Activated T-helper 1 cell treated with Interleukin-2 at 50 U/mL for 16 hours (primary cell): Measurements from ENCODE around the gene ITGA1.
"Not testable (repeated sequence)": the region's sequence is repeated elsewhere in the genome, so short reads cannot be mapped to it uniquely, and the experiment has no call there.

ENCODE experiments used
- DNase-seq: peaks from one replicate; pipeline ENCODE4 v3.0.0-alpha.2; 2020; ENCODE audit warnings: low read depth

Gene ITGA1

GRCh38 chr5:52802272-52802973 lies 14.7 kb downstream of the ITGA1 start:
- no peak for DNase-seq

- DNase-seq, result no peak
These were observed 15.2 kb downstream of the ITGA1 start for GRCh38 chr5:52802974-52803336.

- no peak for DNase-seq
These were observed 16.7 kb downstream of the ITGA1 start for GRCh38 chr5:52804387-52804791.

- no peak for DNase-seq
These were observed 17.3 kb downstream of the ITGA1 start for GRCh38 chr5:52804981-52805380.

GRCh38 chr5:52805615-52806014 lies 17.9 kb downstream of the ITGA1 start:
- no peak for DNase-seq

GRCh38 chr5:52807037-52807436 lies 19.3 kb downstream of the ITGA1 start:
- DNase-seq, result no peak

GRCh38 chr5:52807723-52808122 lies 20.0 kb downstream of the ITGA1 start:
- DNase-seq, result no peak

- DNase-seq, result no peak
These were observed 20.7 kb downstream of the ITGA1 start for GRCh38 chr5:52808316-52808901.

- DNase-seq, result no peak
These were observed 22.2 kb downstream of the ITGA1 start for GRCh38 chr5:52809884-52810283.

GRCh38 chr5:52810426-52810825 lies 22.7 kb downstream of the ITGA1 start:
- no peak for DNase-seq

GRCh38 chr5:52811067-52811749 lies 23.5 kb downstream of the ITGA1 start:
- DNase-seq, result no peak

- DNase-seq, result no peak
These were observed 26.8 kb downstream of the ITGA1 start for GRCh38 chr5:52814352-52815148.

GRCh38 chr5:52817818-52818217 lies 30.1 kb downstream of the ITGA1 start:
- DNase-seq, result no peak

- DNase-seq, result no peak
These were observed 30.6 kb downstream of the ITGA1 start for GRCh38 chr5:52818360-52818759.

- not testable (repeated sequence) for DNase-seq
These were observed 31.1 kb downstream of the ITGA1 start for GRCh38 chr5:52818807-52819206.

GRCh38 chr5:52821901-52822300 lies 34.2 kb downstream of the ITGA1 start:
- DNase-seq, result no peak

- no peak for DNase-seq
These were observed 34.7 kb downstream of the ITGA1 start for GRCh38 chr5:52822437-52822836.

GRCh38 chr5:52824827-52825226 lies 37.1 kb downstream of the ITGA1 start:
- no peak for DNase-seq

- no peak for DNase-seq
These were observed 38.1 kb downstream of the ITGA1 start for GRCh38 chr5:52825826-52826225.

GRCh38 chr5:52827815-52828214 lies 40.1 kb downstream of the ITGA1 start:
- DNase-seq, result no peak

GRCh38 chr5:52829664-52830063 lies 41.9 kb downstream of the ITGA1 start:
- no peak for DNase-seq

- DNase-seq, result no peak
These were observed 42.9 kb downstream of the ITGA1 start for GRCh38 chr5:52830650-52831049.
